Epithelial cell of proximal tubule (primary cell): Measurements from ENCODE around the gene DNMBP. TPM values are rescaled to one million over a fixed set of nuclear protein-coding genes. Genes with fewer than 3 reads are reported as not detected.

Experiments used
- DNase-seq: peaks from one replicate; pipeline ENCODE4 v3.0.0-alpha.2; 2011; ENCODE audit warnings: low read depth
- H3K4me3 ChIP-seq: 2 replicates; pipeline ENCODE4 v1.5.1; 2011; ENCODE audit warnings: low read depth, mild to moderate bottlenecking, low read length
- total RNA-seq: library from RNA; depleted of rRNA; stranded (reverse); fragments of >200 nt; gene quantifications from 2 replicates; pipeline ENCODE4 v1.2.3, GENCODE V29; 2015
- TF ChIP-seq, protein P1 (sequence below): conservative IDR thresholded peaks from 2 replicates; pipeline ENCODE4 v1.5.1; 2012; ENCODE audit warnings: low read depth, mild to moderate bottlenecking, low read length

DNMBP gene
- total RNA-seq, 1 donor from 2014 or later, result 20.5 TPM

DNA sequence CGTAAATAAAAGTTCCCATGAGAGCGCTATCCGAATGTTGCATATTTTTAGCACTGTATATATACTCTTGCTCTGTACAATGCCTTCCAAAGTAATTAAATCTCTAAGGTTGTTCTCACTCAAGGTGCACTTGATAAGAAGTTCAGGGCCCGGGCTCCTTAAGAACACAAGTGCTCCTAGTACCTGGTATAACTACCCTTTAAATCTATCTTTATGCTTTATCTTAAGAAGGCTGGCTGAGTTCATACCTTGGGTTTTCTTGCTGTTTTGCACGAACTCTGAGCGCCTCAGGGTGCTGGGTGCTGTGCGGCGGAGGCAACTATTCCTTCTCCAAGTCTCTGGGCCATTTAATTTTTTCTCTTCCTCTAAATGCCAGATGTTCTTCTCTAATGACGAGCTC, 80.4 kb downstream of the DNMBP start:
- no peak for DNase-seq
- peak overlapping the region; percentile 77 for H3K4me3 ChIP-seq
- TF ChIP-seq, protein P1, sequence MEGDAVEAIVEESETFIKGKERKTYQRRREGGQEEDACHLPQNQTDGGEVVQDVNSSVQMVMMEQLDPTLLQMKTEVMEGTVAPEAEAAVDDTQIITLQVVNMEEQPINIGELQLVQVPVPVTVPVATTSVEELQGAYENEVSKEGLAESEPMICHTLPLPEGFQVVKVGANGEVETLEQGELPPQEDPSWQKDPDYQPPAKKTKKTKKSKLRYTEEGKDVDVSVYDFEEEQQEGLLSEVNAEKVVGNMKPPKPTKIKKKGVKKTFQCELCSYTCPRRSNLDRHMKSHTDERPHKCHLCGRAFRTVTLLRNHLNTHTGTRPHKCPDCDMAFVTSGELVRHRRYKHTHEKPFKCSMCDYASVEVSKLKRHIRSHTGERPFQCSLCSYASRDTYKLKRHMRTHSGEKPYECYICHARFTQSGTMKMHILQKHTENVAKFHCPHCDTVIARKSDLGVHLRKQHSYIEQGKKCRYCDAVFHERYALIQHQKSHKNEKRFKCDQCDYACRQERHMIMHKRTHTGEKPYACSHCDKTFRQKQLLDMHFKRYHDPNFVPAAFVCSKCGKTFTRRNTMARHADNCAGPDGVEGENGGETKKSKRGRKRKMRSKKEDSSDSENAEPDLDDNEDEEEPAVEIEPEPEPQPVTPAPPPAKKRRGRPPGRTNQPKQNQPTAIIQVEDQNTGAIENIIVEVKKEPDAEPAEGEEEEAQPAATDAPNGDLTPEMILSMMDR, result no peak

DNA sequence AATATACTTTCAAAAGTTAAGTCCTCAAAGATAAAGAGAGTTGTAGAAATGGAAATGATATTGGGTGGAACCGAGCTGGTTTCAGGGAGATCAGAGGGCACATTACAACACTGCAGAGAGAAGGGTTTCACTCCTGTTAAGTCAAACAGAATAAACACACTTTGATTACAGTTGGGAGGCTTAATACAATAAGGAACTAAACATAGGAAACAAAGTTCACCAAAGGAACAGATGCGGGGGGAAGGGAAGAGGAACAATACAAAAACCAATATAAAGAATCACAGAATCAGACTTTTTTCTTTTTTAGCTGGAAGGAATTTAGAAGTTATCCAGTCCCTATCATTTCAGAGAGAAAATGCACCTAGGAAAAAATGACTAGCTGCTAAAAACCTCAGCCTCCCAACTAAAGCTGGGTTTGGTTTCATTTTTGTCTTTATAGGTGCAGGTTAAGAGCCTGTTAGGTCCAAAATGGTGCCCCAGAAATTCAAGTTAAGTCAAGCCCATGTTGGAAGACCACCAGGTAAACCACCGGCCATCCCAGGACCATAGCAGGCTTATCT, 81.9 kb downstream of the DNMBP start:
- TF ChIP-seq, protein P1, result no peak
- no peak for DNase-seq
- peak overlapping the region; percentile 77 for H3K4me3 ChIP-seq

DNA sequence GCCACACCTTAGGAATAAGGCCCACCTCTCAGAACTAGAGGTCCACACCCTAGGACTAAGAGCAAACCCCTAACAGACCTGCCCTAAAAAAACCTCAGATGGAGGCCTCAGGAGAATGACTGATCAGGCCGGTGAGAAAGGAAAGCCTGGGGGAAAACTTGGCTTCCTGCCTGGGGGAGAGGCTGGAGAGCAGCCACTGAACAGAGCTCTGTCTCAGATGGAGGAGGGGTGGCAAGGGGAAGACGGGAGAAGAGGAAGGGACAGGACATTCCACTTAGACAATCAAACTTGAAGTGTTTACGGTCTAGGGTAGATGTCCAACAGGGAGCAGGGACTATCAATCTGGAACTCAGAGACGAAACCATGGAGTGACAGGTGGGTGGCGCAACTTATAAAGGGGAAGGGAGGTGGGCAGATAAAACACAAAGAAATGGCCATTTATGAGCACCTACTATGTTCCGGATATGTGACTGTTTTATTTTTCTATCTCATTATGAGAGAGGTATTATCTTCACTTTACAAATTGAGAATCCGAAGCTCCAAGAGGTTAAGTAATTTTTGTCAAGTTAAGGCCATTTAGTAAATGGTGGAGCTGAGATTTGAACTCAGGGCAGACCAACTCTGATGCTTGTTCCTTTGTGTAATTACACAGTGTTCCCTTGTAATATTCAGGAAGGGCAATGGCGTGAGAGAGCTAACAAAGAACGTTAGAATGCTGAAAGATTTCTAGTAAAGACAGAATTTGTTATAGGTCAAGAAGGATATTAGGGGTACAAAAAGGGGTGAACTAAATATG, 82.6 kb downstream of the DNMBP start:
- DNase-seq, result no peak
- TF ChIP-seq, protein P1, result no peak
- H3K4me3 ChIP-seq, result peak overlapping the region; percentile 77

DNA sequence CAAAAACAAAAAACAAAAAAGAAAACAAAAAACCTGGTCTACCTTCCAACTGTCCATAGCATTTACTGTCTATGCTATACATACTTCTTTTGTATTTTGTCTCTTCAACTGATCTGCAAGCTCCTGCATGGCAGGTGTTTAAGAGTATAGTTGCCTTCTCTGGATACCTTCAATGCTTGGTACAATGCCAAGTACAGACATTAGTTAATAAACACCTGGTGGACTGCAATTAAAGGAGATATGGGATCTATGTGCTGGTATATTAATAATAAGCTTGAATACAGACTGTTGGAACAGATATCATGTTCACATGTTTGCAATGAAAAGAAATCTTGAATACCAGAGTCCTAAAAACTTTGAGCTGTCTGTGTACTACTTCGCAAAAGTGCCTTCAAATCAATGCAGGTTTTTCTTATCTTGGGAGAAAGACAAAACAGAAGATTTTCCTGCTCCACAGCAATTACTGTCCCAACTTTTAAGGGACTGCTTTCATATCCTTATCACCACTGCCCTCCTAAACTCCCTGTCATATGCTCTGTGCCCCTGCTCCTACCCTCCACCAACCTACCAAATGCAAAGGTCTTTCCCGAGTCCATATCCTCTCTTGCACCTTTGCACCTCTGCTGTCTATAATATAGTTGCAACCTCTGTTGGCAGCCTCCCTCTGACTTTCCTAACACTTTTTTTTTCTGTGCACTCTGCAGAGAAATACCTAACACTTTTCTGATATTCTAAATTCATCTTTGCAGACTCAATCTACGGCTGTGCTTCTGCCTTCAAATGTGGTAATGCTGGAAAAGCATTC, 85.1 kb downstream of the DNMBP start:
- TF ChIP-seq, protein P1, result no peak
- peak overlapping the region; percentile 22 for H3K4me3 ChIP-seq
- DNase-seq, result no peak

DNA sequence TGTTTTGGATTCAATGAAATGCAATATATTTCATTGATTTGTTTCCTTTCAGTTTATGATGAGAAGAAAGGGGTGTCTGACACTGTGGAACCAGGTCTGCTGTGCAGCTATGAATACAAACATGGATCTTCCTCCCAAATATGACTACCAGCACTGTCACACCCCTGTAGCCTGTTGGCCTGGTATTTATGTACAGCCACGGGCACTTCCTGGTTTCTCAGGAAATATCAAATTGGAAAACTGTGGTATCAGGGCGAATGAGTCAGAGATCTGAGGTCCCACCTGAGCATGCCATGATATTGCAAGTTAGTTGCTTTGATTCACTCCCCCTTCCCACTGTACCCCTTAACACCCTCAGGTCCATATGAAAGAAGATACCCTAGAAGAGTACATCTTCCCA, 87.8 kb downstream of the DNMBP start:
- H3K4me3 ChIP-seq, result no peak overlapping the region
- no peak for DNase-seq
- TF ChIP-seq, protein P1, result no peak

DNA sequence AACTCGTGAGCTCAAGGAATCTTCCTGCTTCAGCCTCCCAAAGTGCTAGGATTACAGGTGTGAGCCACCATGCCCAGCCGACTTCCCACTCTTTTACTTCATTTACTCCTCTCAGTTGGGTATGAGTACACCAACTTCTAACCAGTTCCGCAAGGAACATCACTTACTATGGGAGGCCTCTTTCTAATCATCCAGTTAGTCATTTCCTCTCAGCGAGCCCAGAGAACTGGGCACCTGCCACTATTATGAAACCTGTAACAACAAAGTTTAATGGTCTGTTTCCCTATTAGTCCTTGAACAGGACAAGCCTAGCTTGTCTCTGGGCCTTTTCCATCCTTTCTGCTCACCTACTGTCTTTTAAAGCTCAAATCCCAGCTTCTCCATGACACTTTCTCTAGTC, 88.8 kb downstream of the DNMBP start:
- TF ChIP-seq, protein P1, result no peak
- H3K4me3 ChIP-seq, result no peak overlapping the region
- DNase-seq, result no peak
